T-cell (primary cell): ENCODE measurements around the gene MYO10. TPM values are rescaled to one million over a fixed set of nuclear protein-coding genes. Genes with fewer than 3 reads are reported as not detected.

Experiments
- ATAC-seq, 4 experiments: fragments of 200-7000 bp in 3 of 4; fragments of 150-1000 bp in 1 of 4; cut with Tn5 transposase; replicated peaks in 1 of 4; 1 replicate in 3 of 4; 2 replicates in 1 of 4; pipeline ENCODE4 v1.10.0; 2021; ENCODE audit warnings: moderate library complexity in 3 of 4, mild to moderate bottlenecking in 2 of 4, moderate number of reproducible peaks in 1 of 4
- CTCF ChIA-PET, 2 donors: fragments of 300-600 bp; sonication (Branson Sonifier 250); formaldehyde crosslinking; loops; one replicate each; lab custom pipeline; 2022; ENCODE audit warnings: antibody characterized with exemption in 2 of 2; lab: Charles Lee
- POLR2A ChIA-PET, 2 donors: fragments of 300-600 bp; sonication (Branson Sonifier 250); formaldehyde crosslinking; loops; one replicate each; lab custom pipeline; 2022; ENCODE audit warnings: antibody characterized with exemption in 2 of 2; lab: Charles Lee
- DNase-seq, 35 experiments: peaks; one replicate each; pipeline versions ENCODE4 v3.0.0 to v3.0.0-alpha.2; 2013 to 2023
- H3K27ac ChIP-seq: one replicate; pipeline ENCODE4 v1.5.1; 2013; ENCODE audit warnings: low read length
- H3K27me3 ChIP-seq, 2 experiments: replicated peaks in 1 of 2; 1 replicate in 1 of 2; 2 replicates in 1 of 2; pipeline versions ENCODE4 v1.6.1 to v1.7.0; 2013; ENCODE audit warnings: low read length in 1 of 2, mixed read lengths in 1 of 2; ENCODE audit not compliant: control insufficient read depth in 2 of 2, insufficient read depth in 2 of 2; ENCODE audit errors: extremely low read depth in 1 of 2
- H3K36me3 ChIP-seq, 2 donors: 1 replicate in 1 of 2; 2 replicates in 1 of 2; pipeline versions ENCODE4 v1.6.1 to v1.7.0; 2013; ENCODE audit warnings: low read length in 1 of 2; ENCODE audit not compliant: control insufficient read depth in 2 of 2, insufficient read depth in 1 of 2; ENCODE audit errors: extremely low read depth in 1 of 2
- H3K4me1 ChIP-seq, 2 experiments: 1 replicate in 1 of 2; 2 replicates in 1 of 2; pipeline versions ENCODE4 v1.6.1 to v1.7.0; 2013; ENCODE audit warnings: low read length in 2 of 2, mixed read lengths in 1 of 2; ENCODE audit not compliant: insufficient read depth in 2 of 2, control insufficient read depth in 1 of 2; ENCODE audit errors: extremely low read depth in 1 of 2
- H3K4me3 ChIP-seq, 2 donors: 1 replicate in 1 of 2; 2 replicates in 1 of 2; pipeline versions ENCODE4 v1.5.1 to v1.7.0; 2013; ENCODE audit warnings: mild to moderate bottlenecking in 2 of 2, low read length in 1 of 2, moderate library complexity in 1 of 2; ENCODE audit not compliant: control insufficient read depth in 1 of 2; ENCODE audit errors: extremely low read depth in 1 of 2
- H3K9me3 ChIP-seq: 2 replicates; pipeline ENCODE4 v1.7.0; 2013
- H3K27ac Mint-ChIP-seq, 2 donors: one replicate each; pipeline ENCODE4 v1.8.0; 2020 to 2021; ENCODE audit warnings: mild to moderate bottlenecking in 2 of 2, mixed read lengths in 2 of 2
- H3K27me3 Mint-ChIP-seq, 2 donors: one replicate each; pipeline ENCODE4 v1.8.0; 2021 to 2022; ENCODE audit warnings: mixed read lengths in 2 of 2
- H3K36me3 Mint-ChIP-seq: one replicate; pipeline ENCODE4 v1.8.0; 2021; ENCODE audit warnings: mixed read lengths
- H3K4me1 Mint-ChIP-seq, 3 donors: one replicate each; pipeline ENCODE4 v1.8.0; 2020 to 2022; ENCODE audit warnings: mixed read lengths in 3 of 3, mild to moderate bottlenecking in 1 of 3
- H3K4me3 Mint-ChIP-seq, 3 donors: one replicate each; pipeline ENCODE4 v1.8.0; 2020 to 2022; ENCODE audit warnings: mild to moderate bottlenecking in 3 of 3, mixed read lengths in 3 of 3, moderate library complexity in 3 of 3
- H3K9me3 Mint-ChIP-seq, 3 donors: one replicate each; pipeline ENCODE4 v1.8.0; 2020 to 2022; ENCODE audit warnings: mixed read lengths in 3 of 3
- WGBS: methylation state at CpG from one replicate; pipeline ENCODE4 v1.1.5; 2013; ENCODE audit warnings: missing lambda C conversion rate; ENCODE audit not compliant: insufficient coverage; 5-methylcytosine and 5-hydroxymethylcytosine counted together
- total RNA-seq, 35 experiments: library from RNA in 6 of 35; stranded (reverse) in 6 of 35; fragments of 120-200 nt in 1 of 35; gene quantifications; one replicate each; pipeline versions ENCODE4 v1.2.1 to v1.2.4 and lab custom pipeline; 2013 to 2026

Gene MYO10
- total RNA-seq, 5 donors from 2014 or later (not counting 1 experiment from before 2014, with no cell fraction given): 0.20 to 0.47 (median 0.23) TPM; not detected in 2

DNA sequence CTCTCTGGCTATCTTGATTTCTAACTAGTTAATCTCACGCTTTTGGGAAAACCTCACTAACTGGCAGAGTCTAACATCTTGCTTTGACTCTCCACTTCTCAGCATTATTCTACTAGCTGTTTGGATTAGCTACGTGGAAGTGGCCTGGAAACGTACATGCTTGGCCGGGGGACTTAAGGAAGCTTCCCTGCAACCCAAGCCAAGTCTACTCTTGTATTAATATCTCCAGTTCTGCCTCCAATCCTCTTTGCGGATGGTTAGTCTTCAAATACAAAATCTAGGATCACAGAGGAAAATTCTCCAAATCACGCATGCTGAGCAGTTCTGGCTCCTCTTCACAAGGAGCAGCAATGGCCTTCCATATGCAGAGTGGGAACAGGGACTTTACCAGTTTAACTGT, 267.5 kb downstream of the MYO10 start:
- Mint-ChIP-seq H3K27me3 (no peaks in the 10 kb centered on the region), H3K4me1 (peaks cover 24 to 31% (median 31%) of the 10 kb centered on the region in 3 donors), H3K9me3 (no peaks in the 10 kb centered on the region), H3K4me3 (no peak overlapping the region), H3K36me3 (no peaks in the 10 kb centered on the region), H3K27ac (no peak overlapping the region)
- 95% methylated on average over 6 of the region's 6 CpGs for WGBS
- no peak overlapping the region for H3K27ac ChIP-seq
- POLR2A ChIA-PET: no interaction called here
- H3K9me3 ChIP-seq: no peaks in the 10 kb centered on the region
- DNase-seq (no peak), ATAC-seq (no peak)
- H3K36me3 ChIP-seq: no peaks in the 10 kb centered on the region
- no peak overlapping the region for H3K4me3 ChIP-seq
- H3K4me1 ChIP-seq: peaks cover 12 to 15% of the 10 kb centered on the region in 2 experiments
- CTCF ChIA-PET: interaction anchor here in 1 of 2 donors (0.5 kb wide), 1 partner anchor 214 kb away, joined by 3 read pairs; no protein-coding TSS in a partner anchor
- H3K27me3 ChIP-seq: peaks cover 0 to 6% of the 10 kb centered on the region in 2 experiments

GRCh38 chr5:16668194-16668593, 267.9 kb downstream of the MYO10 start:
- ATAC-seq (no peak), DNase-seq (no peak)
- Histone ChIP-seq H3K9me3 (no peaks in the 10 kb centered on the region), H3K27ac (no peak overlapping the region), H3K4me3 (no peak overlapping the region), H3K27me3 (peaks cover 0 to 6% of the 10 kb centered on the region in 2 experiments), H3K36me3 (no peaks in the 10 kb centered on the region), H3K4me1 (peaks cover 8 to 17% of the 10 kb centered on the region in 2 experiments)
- Mint-ChIP-seq H3K27ac (no peak overlapping the region), H3K27me3 (no peaks in the 10 kb centered on the region), H3K9me3 (no peaks in the 10 kb centered on the region), H3K4me3 (no peak overlapping the region), H3K4me1 (peaks cover 21 to 31% (median 28%) of the 10 kb centered on the region in 3 donors), H3K36me3 (no peaks in the 10 kb centered on the region)
- 92% methylated on average over 10 of the region's 11 CpGs for WGBS
- ChIA-PET POLR2A (no interaction called here), CTCF (no interaction called here)

- ATAC-seq: peak in 3 of 4 experiments; percentile 32 to 53 (median 50)
- no peaks in the 10 kb centered on the region for H3K36me3 Mint-ChIP-seq
- H3K9me3 Mint-ChIP-seq: no peaks in the 10 kb centered on the region
- Histone ChIP-seq H3K4me1 (peaks cover 3 to 16% of the 10 kb centered on the region in 2 experiments), H3K4me3 (no peak overlapping the region), H3K27me3 (peaks cover 0 to 6% of the 10 kb centered on the region in 2 experiments), H3K27ac (no peak overlapping the region), H3K36me3 (no peaks in the 10 kb centered on the region), H3K9me3 (no peaks in the 10 kb centered on the region)
- POLR2A ChIA-PET: interaction anchor here in 1 of 2 donors (0.5 kb wide), 1 partner anchor 193 kb away, joined by 3 read pairs; no protein-coding TSS in a partner anchor
- WGBS: 64% methylated on average over 11 of the region's 11 CpGs
- CTCF ChIA-PET: interaction anchor here (0.6 to 2.5 kb wide), 12 partner anchors 8 to 1858 kb away, joined by 3 to 15 read pairs (median 3); no protein-coding TSS in a partner anchor
- H3K27me3 Mint-ChIP-seq: no peaks in the 10 kb centered on the region
- peaks cover 11 to 23% (median 22%) of the 10 kb centered on the region in 3 donors for H3K4me1 Mint-ChIP-seq
- DNase-seq: peak in 18 of 35 experiments; percentile 7 to 56 (median 28)
- peak overlapping the region in 2 of 3 donors; percentile 13 to 19 for H3K4me3 Mint-ChIP-seq
- H3K27ac Mint-ChIP-seq: no peak overlapping the region
These were observed 269.1 kb downstream of the MYO10 start for GRCh38 chr5:16666883-16667398.

- DNase-seq (no peak), ATAC-seq (peak in 3 of 4 experiments; percentile 45 to 60 (median 55))
- peaks cover 11 to 23% (median 22%) of the 10 kb centered on the region in 3 donors for H3K4me1 Mint-ChIP-seq
- peaks cover 3 to 16% of the 10 kb centered on the region in 2 experiments for H3K4me1 ChIP-seq
- H3K27me3 Mint-ChIP-seq: no peaks in the 10 kb centered on the region
- H3K36me3 Mint-ChIP-seq: no peaks in the 10 kb centered on the region
- no peaks in the 10 kb centered on the region for H3K36me3 ChIP-seq
- H3K27me3 ChIP-seq: peaks cover 0 to 6% of the 10 kb centered on the region in 2 experiments
- ChIA-PET POLR2A (interaction anchor here in 1 of 2 donors (0.5 kb wide), 1 partner anchor 192 kb away, joined by 3 read pairs; no protein-coding TSS in a partner anchor), CTCF (interaction anchor here (0.6 to 2.5 kb wide), 13 partner anchors 7 to 1857 kb away, joined by 3 to 15 read pairs (median 3); no protein-coding TSS in a partner anchor)
- H3K4me3 ChIP-seq: no peak overlapping the region
- no peaks in the 10 kb centered on the region for H3K9me3 Mint-ChIP-seq
- H3K27ac Mint-ChIP-seq: no peak overlapping the region
- 80% methylated on average over 12 of the region's 19 CpGs for WGBS
- peak overlapping the region in 2 of 3 donors; percentile 13 to 19 for H3K4me3 Mint-ChIP-seq
- H3K9me3 ChIP-seq: no peaks in the 10 kb centered on the region
- no peak overlapping the region for H3K27ac ChIP-seq
These were observed 269.8 kb downstream of the MYO10 start for GRCh38 chr5:16666130-16666882.

- no peak for DNase-seq
- no peak for ATAC-seq
- no peak overlapping the region for H3K4me3 Mint-ChIP-seq
- H3K27ac Mint-ChIP-seq: no peak overlapping the region
- Histone ChIP-seq H3K27me3 (peaks cover 0 to 3% of the 10 kb centered on the region in 2 experiments), H3K36me3 (no peaks in the 10 kb centered on the region), H3K27ac (no peak overlapping the region), H3K4me1 (peaks cover 3 to 16% of the 10 kb centered on the region in 2 experiments), H3K9me3 (no peaks in the 10 kb centered on the region), H3K4me3 (no peak overlapping the region)
- no CpG with 5 or more reads among the region's 3 CpGs for WGBS
- no peaks in the 10 kb centered on the region for H3K27me3 Mint-ChIP-seq
- CTCF ChIA-PET: interaction anchor here (0.7 to 2.5 kb wide), 4 partner anchors 115 to 848 kb away, joined by 3 to 15 read pairs (median 4); no protein-coding TSS in a partner anchor
- peaks cover 11 to 23% (median 22%) of the 10 kb centered on the region in 3 donors for H3K4me1 Mint-ChIP-seq
- no peaks in the 10 kb centered on the region for H3K36me3 Mint-ChIP-seq
- H3K9me3 Mint-ChIP-seq: no peaks in the 10 kb centered on the region
- POLR2A ChIA-PET: no interaction called here
These were observed 270.5 kb downstream of the MYO10 start for GRCh38 chr5:16665601-16666000.

- no peaks in the 10 kb centered on the region for H3K36me3 ChIP-seq
- Mint-ChIP-seq H3K9me3 (no peaks in the 10 kb centered on the region), H3K4me1 (peaks cover 11 to 23% (median 23%) of the 10 kb centered on the region in 3 donors), H3K27me3 (no peaks in the 10 kb centered on the region), H3K27ac (no peak overlapping the region), H3K36me3 (no peaks in the 10 kb centered on the region), H3K4me3 (no peak overlapping the region)
- H3K4me3 ChIP-seq: no peak overlapping the region
- ATAC-seq (no peak), DNase-seq (no peak)
- no peaks in the 10 kb centered on the region for H3K9me3 ChIP-seq
- H3K27me3 ChIP-seq: peaks cover 0 to 3% of the 10 kb centered on the region in 2 experiments
- POLR2A ChIA-PET: no interaction called here
- H3K27ac ChIP-seq: no peak overlapping the region
- 79% methylated on average over 5 of the region's 5 CpGs for WGBS
- CTCF ChIA-PET: no interaction called here
- H3K4me1 ChIP-seq: peaks cover 3 to 16% of the 10 kb centered on the region in 2 experiments
These were observed 271.7 kb downstream of the MYO10 start for GRCh38 chr5:16664368-16664767.
